Natural killer cell treated with Interleukin-12 subunit alpha and Interleukin-12 subunit beta and Interleukin-15 and Interleukin-18, amount 100 ng/mL, for 72 hours (primary cell): ENCODE results near the gene HOXD11. TPM values are rescaled to one million over a fixed set of nuclear protein-coding genes. Genes with fewer than 3 reads are reported as not detected.

ENCODE experiments used
- ATAC-seq, 2 donors: fragments of 150-1000 bp; cut with Tn5 transposase in 1 of 2; sonication (Bioruptor Pico), chemical (Tn5 transposase) in 1 of 2; 2 replicates each; pipeline ENCODE4 v1.10.0; 2021
- DNase-seq: peaks from one replicate; pipeline ENCODE4 v3.0.0; 2022; ENCODE audit warnings: low spot score
- H3K27ac Mint-ChIP-seq, 2 donors: 1 replicate in 1 of 2; 2 replicates in 1 of 2; pipeline ENCODE4 v1.8.0; 2022; ENCODE audit warnings: mixed read lengths in 2 of 2, mild to moderate bottlenecking in 1 of 2, moderate library complexity in 1 of 2
- H3K27me3 Mint-ChIP-seq, 2 donors: 1 replicate in 1 of 2; 2 replicates in 1 of 2; pipeline ENCODE4 v1.8.0; 2022; ENCODE audit warnings: mixed read lengths in 2 of 2
- H3K36me3 Mint-ChIP-seq: one replicate; pipeline ENCODE4 v1.8.0; 2022; ENCODE audit warnings: mixed read lengths
- H3K4me1 Mint-ChIP-seq, 2 donors: 1 replicate in 1 of 2; 2 replicates in 1 of 2; pipeline ENCODE4 v1.8.0; 2022; ENCODE audit warnings: low read depth in 2 of 2, mixed read lengths in 2 of 2, mild to moderate bottlenecking in 1 of 2
- H3K4me3 Mint-ChIP-seq: one replicate; pipeline ENCODE4 v1.8.0; 2022; ENCODE audit warnings: mixed read lengths
- H3K9me3 Mint-ChIP-seq: 2 replicates; pipeline ENCODE4 v1.8.0; 2022; ENCODE audit warnings: mixed read lengths
- total RNA-seq, 2 donors: library from RNA; stranded (reverse); gene quantifications; one replicate each; pipeline ENCODE4 v1.2.3, GENCODE V29; 2022

Gene HOXD11
- total RNA-seq, 2 donors from 2014 or later, result not detected

DNA sequence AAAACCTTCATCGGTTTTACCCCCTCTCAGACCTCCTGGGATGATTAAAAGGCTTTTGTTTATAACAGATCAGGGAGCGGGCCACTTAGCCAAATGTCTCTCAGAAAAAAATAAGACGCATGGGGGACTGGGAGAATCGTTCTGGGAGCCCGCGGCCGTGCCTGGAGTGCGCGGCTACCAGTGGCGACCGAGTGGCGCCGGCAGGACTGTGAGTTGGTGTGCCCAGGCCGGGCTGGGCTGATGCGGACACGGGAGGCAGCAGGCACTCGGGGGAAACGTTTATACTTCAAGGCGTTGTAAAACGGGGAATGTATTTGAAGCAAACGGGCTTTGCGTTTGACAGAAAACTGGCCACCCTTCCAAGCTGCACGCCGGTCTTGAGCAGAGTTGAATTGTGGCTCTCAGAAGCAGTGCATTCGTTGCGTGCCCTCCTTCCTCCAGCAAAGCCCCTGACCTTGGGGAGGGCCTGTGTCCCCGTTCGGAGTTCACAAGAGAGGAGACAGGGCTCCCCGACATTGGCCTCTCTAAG is 4.8 kb downstream of the HOXD11 start:
- no peak for ATAC-seq
- H3K9me3 Mint-ChIP-seq, result no peaks in the 10 kb centered on the region
- H3K27ac Mint-ChIP-seq, result no peak overlapping the region
- peaks cover 0 to 6% of the 10 kb centered on the region in 2 donors for H3K4me1 Mint-ChIP-seq
- H3K27me3 Mint-ChIP-seq, result peaks cover 48 to 64% of the 10 kb centered on the region in 2 donors
- no peak overlapping the region for H3K4me3 Mint-ChIP-seq
- peaks cover 3% of the 10 kb centered on the region for H3K36me3 Mint-ChIP-seq
- no peak for DNase-seq

DNA sequence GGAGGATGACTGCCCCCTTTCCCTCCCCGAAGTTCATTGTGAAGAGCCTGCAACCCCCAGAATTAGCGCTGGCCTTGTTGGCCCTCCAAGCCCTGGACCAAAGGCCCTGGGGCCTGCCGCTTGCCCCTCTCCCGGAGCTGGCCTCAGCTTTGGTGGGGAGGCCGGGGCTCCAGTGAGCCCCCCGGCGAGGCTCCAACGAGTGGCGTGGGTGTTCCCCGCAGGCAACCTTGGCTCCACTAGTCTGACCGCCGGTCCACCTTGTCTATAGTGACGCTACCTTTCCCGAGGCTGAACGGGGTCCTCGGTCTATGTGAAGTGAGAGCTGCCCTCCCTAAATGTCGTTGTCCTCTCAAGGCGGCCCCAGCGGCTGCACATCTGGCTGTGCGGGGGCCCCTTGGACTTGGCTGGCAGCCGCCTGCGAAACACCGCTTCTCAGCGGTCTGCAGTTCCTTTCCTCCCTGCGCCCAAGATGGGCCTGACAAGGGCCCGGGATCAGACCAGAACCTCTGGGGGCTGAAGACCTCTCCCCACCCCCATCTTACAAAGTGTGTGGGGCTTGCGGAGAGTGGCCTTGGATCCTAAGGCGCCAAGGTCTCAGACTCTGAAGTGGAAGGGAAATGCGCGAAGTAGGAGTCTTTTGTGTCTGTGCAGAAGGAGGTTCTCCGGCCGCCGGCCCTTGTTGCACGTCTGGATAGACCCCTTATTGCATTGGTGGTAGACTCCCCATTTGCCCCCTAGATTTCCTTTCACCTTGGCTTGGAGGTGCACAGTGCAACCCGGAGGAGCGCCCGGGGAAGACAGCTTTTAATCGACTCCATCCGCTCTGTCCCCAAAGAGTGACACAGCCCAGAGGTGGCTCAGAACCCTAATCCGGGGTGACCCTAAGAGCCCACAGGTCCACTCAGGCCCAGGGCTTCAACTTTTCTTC is 5.6 kb downstream of the HOXD11 start:
- Mint-ChIP-seq H3K27me3 (peaks cover 49 to 71% of the 10 kb centered on the region in 2 donors), H3K4me1 (peaks cover 0 to 6% of the 10 kb centered on the region in 2 donors), H3K4me3 (no peak overlapping the region), H3K27ac (no peak overlapping the region), H3K9me3 (no peaks in the 10 kb centered on the region), H3K36me3 (peaks cover 6% of the 10 kb centered on the region)
- no peak for DNase-seq
- ATAC-seq, result no peak

GRCh38 chr2:176114120-176114929 is 7.2 kb downstream of the HOXD11 start:
- H3K36me3 Mint-ChIP-seq, result peaks cover 13% of the 10 kb centered on the region
- peaks cover 3% of the 10 kb centered on the region for H3K9me3 Mint-ChIP-seq
- H3K4me1 Mint-ChIP-seq, result peaks cover 9 to 10% of the 10 kb centered on the region in 2 donors

GRCh38 chr2:176114930-176115625 is 8.0 kb downstream of the HOXD11 start:
- DNase-seq (no peak), ATAC-seq (no peak)
- Mint-ChIP-seq H3K27ac (no peak overlapping the region), H3K27me3 (peaks cover 57 to 79% of the 10 kb centered on the region in 2 donors), H3K4me3 (no peak overlapping the region), H3K9me3 (peaks cover 3% of the 10 kb centered on the region), H3K36me3 (peaks cover 13% of the 10 kb centered on the region), H3K4me1 (peaks cover 8 to 9% of the 10 kb centered on the region in 2 donors)

More at GRCh38 chr2:176114120-176114929, 7.2 kb downstream of the HOXD11 start:
- no peak overlapping the region for H3K27ac Mint-ChIP-seq
- no peak for ATAC-seq
- H3K27me3 Mint-ChIP-seq, result peaks cover 57 to 79% of the 10 kb centered on the region in 2 donors
- no peak for DNase-seq
- no peak overlapping the region for H3K4me3 Mint-ChIP-seq

GRCh38 chr2:176115883-176116813 is 9.1 kb downstream of the HOXD11 start, which contains the start of gene HOXD10:
TSS of gene HOXD10 (plus strand) at chr2:176116778. CDS start at chr2:176116834, 56 bp downstream.
- Mint-ChIP-seq H3K4me3 (no peak within 1 kb of the TSS), H3K27ac (no peak within 1 kb of the TSS), H3K4me1 (peaks cover 8 to 9% of the 10 kb centered on the region in 2 donors), H3K27me3 (peaks cover 57 to 83% of the 10 kb centered on the region in 2 donors), H3K36me3 (peaks cover 13% of the 10 kb centered on the region), H3K9me3 (peaks cover 3% of the 10 kb centered on the region)
- DNase-seq (no peak), ATAC-seq (no peak)

- peaks cover 52 to 79% of the 10 kb centered on the region in 2 donors for H3K27me3 Mint-ChIP-seq
- H3K4me1 Mint-ChIP-seq, result peaks cover 8 to 9% of the 10 kb centered on the region in 2 donors
- ATAC-seq, result no peak
- no peak for DNase-seq
- H3K4me3 Mint-ChIP-seq, result no peak overlapping the region
- H3K27ac Mint-ChIP-seq, result no peak overlapping the region
- H3K9me3 Mint-ChIP-seq, result peaks cover 3% of the 10 kb centered on the region
- H3K36me3 Mint-ChIP-seq, result peaks cover 13% of the 10 kb centered on the region
These were observed 10.2 kb downstream of the HOXD11 start for GRCh38 chr2:176117162-176117822.

DNA sequence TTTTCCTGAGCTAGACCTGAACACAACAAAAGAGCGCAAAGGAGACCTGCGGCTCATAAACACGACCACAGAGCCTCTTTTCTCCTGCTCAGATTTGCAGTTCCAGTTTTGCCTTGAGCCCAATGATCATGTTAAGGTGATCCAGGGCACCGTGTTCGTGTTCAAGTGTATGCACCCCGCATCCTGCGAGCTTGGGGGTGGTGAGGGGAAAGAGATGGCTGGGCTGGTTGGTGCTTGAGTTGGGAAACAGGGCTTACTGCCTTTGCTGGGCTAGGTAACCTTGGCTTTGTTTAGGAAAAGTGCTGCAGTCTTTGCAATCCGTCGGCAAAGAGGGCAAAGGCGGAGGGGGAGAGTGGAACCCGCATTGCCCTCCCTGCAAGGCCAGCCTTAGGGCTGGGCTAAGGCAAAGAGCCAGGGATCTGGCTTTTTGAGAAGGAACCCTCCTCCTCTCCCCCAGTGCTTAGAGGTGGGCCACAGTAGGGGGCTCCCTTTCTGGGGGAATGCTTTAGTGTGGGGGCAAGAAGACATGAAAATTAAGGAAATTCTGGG is 10.8 kb downstream of the HOXD11 start:
- Mint-ChIP-seq H3K36me3 (peaks cover 13% of the 10 kb centered on the region), H3K27ac (no peak overlapping the region), H3K4me1 (peaks cover 8 to 9% of the 10 kb centered on the region in 2 donors), H3K9me3 (peaks cover 3% of the 10 kb centered on the region), H3K27me3 (peaks cover 53 to 74% of the 10 kb centered on the region in 2 donors), H3K4me3 (peak overlapping the region; percentile 40)
- DNase-seq, result no peak
- ATAC-seq, result no peak

GRCh38 chr2:176118601-176119339 is 11.7 kb downstream of the HOXD11 start:
- Mint-ChIP-seq H3K9me3 (peaks cover 3% of the 10 kb centered on the region), H3K4me1 (peaks cover 9 to 11% of the 10 kb centered on the region in 2 donors), H3K27ac (no peak overlapping the region), H3K4me3 (peak overlapping the region; percentile 40), H3K36me3 (peaks cover 13% of the 10 kb centered on the region), H3K27me3 (peaks cover 54 to 69% of the 10 kb centered on the region in 2 donors)
- DNase-seq (no peak), ATAC-seq (no peak)

- Mint-ChIP-seq H3K36me3 (peaks cover 13% of the 10 kb centered on the region), H3K4me3 (no peak overlapping the region), H3K27ac (no peak overlapping the region), H3K4me1 (peaks cover 9 to 13% of the 10 kb centered on the region in 2 donors), H3K27me3 (peaks cover 64 to 73% of the 10 kb centered on the region in 2 donors), H3K9me3 (peaks cover 3% of the 10 kb centered on the region)
- DNase-seq, result no peak
- no peak for ATAC-seq
These were observed 13.5 kb downstream of the HOXD11 start for GRCh38 chr2:176120364-176121189.

- Mint-ChIP-seq H3K36me3 (peaks cover 13% of the 10 kb centered on the region), H3K4me3 (no peak overlapping the region), H3K4me1 (peaks cover 9 to 13% of the 10 kb centered on the region in 2 donors), H3K27ac (no peak overlapping the region), H3K27me3 (peaks cover 67 to 76% of the 10 kb centered on the region in 2 donors), H3K9me3 (peaks cover 3% of the 10 kb centered on the region)
- no peak for ATAC-seq
- no peak for DNase-seq
These were observed 14.3 kb downstream of the HOXD11 start for GRCh38 chr2:176121190-176122051.
